Rectal smooth muscle tissue (tissue), 1 donor: Measurements from ENCODE around the gene STAU1.
"Not testable (repeated sequence)": the region's sequence is repeated elsewhere in the genome, so short reads cannot be mapped to it uniquely, and the experiment has no call there.

Source experiments
- H3K27ac ChIP-seq: one replicate; pipeline ENCODE4 v1.7.0; 2013; ENCODE audit warnings: low read depth, low read length, inconsistent platforms
- H3K27me3 ChIP-seq: one replicate; pipeline ENCODE4 v1.7.0; 2013; ENCODE audit warnings: low read length; ENCODE audit not compliant: control insufficient read depth, insufficient read depth
- H3K36me3 ChIP-seq: one replicate; pipeline ENCODE4 v1.7.0; 2013; ENCODE audit warnings: low read length; ENCODE audit not compliant: control insufficient read depth, insufficient read depth
- H3K4me1 ChIP-seq: one replicate; pipeline ENCODE4 v1.7.0; 2013; ENCODE audit warnings: low read length; ENCODE audit not compliant: control insufficient read depth, insufficient read depth
- H3K4me3 ChIP-seq: one replicate; pipeline ENCODE4 v1.7.0; 2013; ENCODE audit warnings: low read length
- H3K9ac ChIP-seq: one replicate; pipeline ENCODE4 v1.7.0; 2013; ENCODE audit warnings: low read length

STAU1 gene

GRCh38 chr20:49219091-49219923 lies 31.2 kb upstream of the STAU1 start, which contains the start of gene DDX27:
TSS of gene DDX27 (plus strand) at chr20:49219416. CDS start at chr20:49219449, 33 bp downstream.
- H3K4me3 ChIP-seq, result peak within 1 kb of the TSS; percentile 99
- H3K4me1 ChIP-seq, result no peaks in the 10 kb centered on the region
- peak within 1 kb of the TSS; percentile 97 for H3K9ac ChIP-seq
- H3K27me3 ChIP-seq, result no peaks in the 10 kb centered on the region
- peaks cover 21% of the 10 kb centered on the region for H3K36me3 ChIP-seq
- peak within 1 kb of the TSS; percentile 92 for H3K27ac ChIP-seq

GRCh38 chr20:49218739-49219090 lies 30.6 kb upstream of the STAU1 start:
- Histone ChIP-seq H3K4me3 (peak overlapping the region; percentile 27), H3K36me3 (peaks cover 15% of the 10 kb centered on the region), H3K27ac (peak overlapping the region; percentile 92)
- H3K4me1 ChIP-seq, H3K9ac ChIP-seq, H3K27me3 ChIP-seq: not testable (repeated sequence)

DNA sequence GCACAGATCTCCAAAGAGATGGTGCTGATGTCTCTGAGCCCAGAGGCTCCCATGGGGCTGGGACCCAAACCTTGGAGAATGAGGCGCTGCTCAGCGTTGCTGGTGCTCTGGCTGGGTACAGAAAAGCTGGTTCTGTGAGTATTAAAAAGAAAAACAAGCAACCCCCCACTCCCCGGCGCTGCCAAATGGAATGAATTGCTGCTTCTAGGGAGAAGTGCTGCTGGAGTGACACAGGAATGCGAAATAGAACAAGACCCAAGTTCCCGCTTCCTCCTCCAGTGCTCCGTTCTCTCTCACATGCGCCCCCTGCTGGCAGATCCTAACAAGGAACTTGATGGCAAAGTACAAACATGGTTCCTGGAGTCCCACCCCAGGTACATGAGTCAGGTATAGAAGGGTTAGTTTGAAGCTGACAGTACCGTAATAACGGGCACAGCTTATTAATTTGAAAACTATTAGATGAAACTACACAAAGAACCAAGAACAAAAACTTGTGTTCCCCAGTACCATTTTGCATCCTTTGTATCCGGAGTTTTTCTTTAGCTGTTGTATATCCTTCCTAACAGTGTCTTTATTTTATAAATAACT lies 29.0 kb upstream of the STAU1 start:
- Histone ChIP-seq H3K27me3 (no peaks in the 10 kb centered on the region), H3K27ac (no peak overlapping the region), H3K4me3 (peak overlapping the region; percentile 17), H3K9ac (no peak overlapping the region), H3K4me1 (no peaks in the 10 kb centered on the region), H3K36me3 (peaks cover 7% of the 10 kb centered on the region)

DNA sequence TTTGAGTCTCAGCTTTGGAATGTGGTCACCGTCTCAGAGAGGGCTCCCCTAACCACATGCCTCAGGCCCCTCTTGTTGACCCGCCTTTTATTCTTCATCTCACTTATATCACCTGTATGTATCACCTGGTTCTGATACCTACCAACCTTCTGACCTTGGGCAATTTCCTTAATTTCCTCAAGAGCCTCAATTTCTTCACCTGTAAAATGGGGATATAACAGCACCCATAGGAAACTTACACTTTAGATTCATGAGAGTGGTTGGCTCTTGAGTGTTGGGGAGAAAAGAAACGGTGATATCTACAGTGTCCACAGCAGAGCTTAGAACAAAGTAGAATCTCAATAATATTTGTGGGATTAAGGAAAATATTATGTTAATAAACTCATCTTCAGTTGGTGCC lies 27.1 kb upstream of the STAU1 start:
- H3K27ac ChIP-seq, result no peak overlapping the region
- no peaks in the 10 kb centered on the region for H3K4me1 ChIP-seq
- no peak overlapping the region for H3K4me3 ChIP-seq
- H3K36me3 ChIP-seq, result peaks cover 3% of the 10 kb centered on the region
- no peaks in the 10 kb centered on the region for H3K27me3 ChIP-seq
- no peak overlapping the region for H3K9ac ChIP-seq

DNA sequence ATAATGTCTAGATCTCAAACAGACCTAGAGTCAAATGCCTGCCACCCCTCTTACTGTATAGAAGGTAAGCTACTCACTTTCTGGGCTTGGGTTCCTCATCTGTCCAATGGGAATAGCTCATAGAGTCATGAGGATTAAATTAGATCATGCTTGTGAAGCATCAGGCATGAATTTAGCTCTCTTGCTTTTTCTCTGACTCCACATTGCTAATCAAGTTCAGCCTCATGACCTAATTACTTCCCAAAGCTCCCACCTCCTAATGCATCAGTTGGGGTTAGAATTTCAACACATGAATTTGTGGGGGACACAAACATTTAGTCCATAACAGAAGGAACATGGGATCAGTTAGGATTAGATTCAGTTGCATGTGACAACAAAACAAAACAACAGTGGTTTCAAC lies 26.4 kb upstream of the STAU1 start:
- no peaks in the 10 kb centered on the region for H3K27me3 ChIP-seq
- peaks cover 3% of the 10 kb centered on the region for H3K36me3 ChIP-seq
- no peak overlapping the region for H3K9ac ChIP-seq
- H3K27ac ChIP-seq, result no peak overlapping the region
- H3K4me1 ChIP-seq, result no peaks in the 10 kb centered on the region
- H3K4me3 ChIP-seq, result no peak overlapping the region

- Histone ChIP-seq H3K27ac (no peak overlapping the region), H3K4me3 (no peak overlapping the region), H3K36me3 (no peaks in the 10 kb centered on the region), H3K4me1 (no peaks in the 10 kb centered on the region), H3K9ac (no peak overlapping the region), H3K27me3 (no peaks in the 10 kb centered on the region)
Observed at GRCh38 chr20:49210757-49211110, 22.6 kb upstream of the STAU1 start.

DNA sequence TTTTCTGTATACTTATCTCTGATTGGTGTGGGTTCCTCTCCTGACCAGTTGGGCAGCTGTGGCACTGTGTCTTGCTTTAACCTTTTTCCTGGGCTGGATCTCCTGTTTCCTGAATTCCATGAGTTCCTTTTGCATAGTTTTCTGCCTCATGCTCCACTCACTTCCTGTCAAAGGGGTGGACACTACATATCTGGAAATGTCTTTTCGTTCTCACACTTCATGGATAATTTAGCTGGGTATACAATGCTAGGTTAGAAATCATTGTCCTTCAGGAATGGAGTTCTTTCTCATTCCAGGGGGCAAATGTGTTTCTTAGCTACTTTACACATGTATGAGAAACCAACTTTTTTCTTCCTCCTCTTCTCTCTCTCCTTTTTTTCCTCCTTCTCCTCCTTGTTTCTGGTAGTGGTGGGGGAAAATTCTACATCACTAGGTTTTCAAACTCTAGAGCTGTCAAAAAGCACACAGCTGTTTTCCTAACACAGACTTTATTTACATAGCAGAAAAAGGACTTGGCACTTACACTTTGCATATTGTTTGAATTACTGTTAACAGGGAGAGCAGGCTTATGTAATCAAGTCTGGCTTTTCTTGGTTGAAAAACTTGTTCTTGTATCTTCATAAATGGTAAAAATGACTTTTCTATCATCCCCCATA lies 22.1 kb upstream of the STAU1 start:
- Histone ChIP-seq H3K27me3 (no peaks in the 10 kb centered on the region), H3K36me3 (no peaks in the 10 kb centered on the region), H3K27ac (no peak overlapping the region), H3K4me1 (no peaks in the 10 kb centered on the region), H3K9ac (no peak overlapping the region), H3K4me3 (no peak overlapping the region)

DNA sequence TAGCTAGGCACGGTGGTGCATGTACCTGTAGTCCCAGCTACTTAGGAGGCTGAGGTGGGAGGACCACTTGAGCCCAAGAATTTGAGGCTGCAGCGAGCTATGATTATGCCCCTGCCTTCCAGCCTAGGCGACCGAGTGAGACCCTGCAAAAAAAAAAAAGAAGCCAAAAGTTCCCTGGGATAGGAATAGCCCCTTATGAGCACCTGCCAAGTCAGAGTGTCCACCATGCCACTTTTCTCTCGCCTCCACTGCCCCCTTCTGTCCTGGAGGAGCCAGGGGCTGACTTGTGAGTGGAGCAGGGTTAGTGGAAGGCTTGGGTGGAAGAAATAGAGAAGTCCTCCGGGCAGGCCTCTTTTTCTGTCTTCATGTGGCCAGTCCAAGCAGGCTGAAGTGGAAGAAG lies 18.9 kb upstream of the STAU1 start:
- Histone ChIP-seq H3K4me1 (no peaks in the 10 kb centered on the region), H3K9ac (no peak overlapping the region), H3K27ac (no peak overlapping the region), H3K4me3 (no peak overlapping the region), H3K27me3 (no peaks in the 10 kb centered on the region), H3K36me3 (no peaks in the 10 kb centered on the region)

GRCh38 chr20:49203746-49204145 lies 15.6 kb upstream of the STAU1 start:
- Histone ChIP-seq H3K27me3 (no peaks in the 10 kb centered on the region), H3K27ac (no peak overlapping the region), H3K4me3 (no peak overlapping the region), H3K4me1 (no peaks in the 10 kb centered on the region), H3K36me3 (no peaks in the 10 kb centered on the region), H3K9ac (no peak overlapping the region)

DNA sequence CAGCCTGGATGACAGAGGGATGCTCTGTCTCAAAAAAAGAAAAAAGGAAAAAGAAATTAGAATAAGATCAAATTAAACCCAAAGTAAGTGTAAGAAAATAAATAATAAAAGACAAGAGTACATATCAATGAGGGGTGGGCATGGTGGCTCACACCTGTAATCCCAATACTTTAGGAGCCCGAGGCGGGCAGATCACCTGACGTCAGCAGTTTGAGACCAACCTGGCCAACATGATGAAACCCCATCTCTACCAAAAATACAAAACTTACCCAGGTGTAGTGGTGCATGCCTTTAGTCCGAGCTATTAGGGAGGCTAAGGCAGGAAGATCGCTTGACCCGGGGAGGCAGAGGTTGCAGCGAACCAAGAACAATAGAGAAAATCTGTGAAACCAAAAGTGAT lies 14.9 kb upstream of the STAU1 start:
- H3K4me1 ChIP-seq, result no peaks in the 10 kb centered on the region
- no peaks in the 10 kb centered on the region for H3K27me3 ChIP-seq
- no peak overlapping the region for H3K4me3 ChIP-seq
- no peak overlapping the region for H3K27ac ChIP-seq
- H3K36me3 ChIP-seq, result no peaks in the 10 kb centered on the region
- H3K9ac ChIP-seq, result no peak overlapping the region

- H3K27me3 ChIP-seq, result no peaks in the 10 kb centered on the region
Observed at GRCh38 chr20:49199729-49200293, 11.7 kb upstream of the STAU1 start.

GRCh38 chr20:49192944-49193518 lies 4.9 kb upstream of the STAU1 start:
- not testable (repeated sequence) for H3K9ac ChIP-seq, H3K36me3 ChIP-seq, H3K4me3 ChIP-seq, H3K27ac ChIP-seq, H3K27me3 ChIP-seq, H3K4me1 ChIP-seq

More at GRCh38 chr20:49199729-49200293, 11.7 kb upstream of the STAU1 start:
- H3K4me3 ChIP-seq, result no peak overlapping the region
- no peak overlapping the region for H3K9ac ChIP-seq
- no peak overlapping the region for H3K27ac ChIP-seq
- no peaks in the 10 kb centered on the region for H3K36me3 ChIP-seq
- H3K4me1 ChIP-seq, result no peaks in the 10 kb centered on the region
